NCI-H345 treated with DMSO at 0.1 percent for 48 hours (cell line): ENCODE measurements around the gene HOXD13.

Source experiments
- DNase-seq: peaks from one replicate; lab custom pipeline; 2025; ENCODE audit not compliant: unreplicated experiment; lab: John Stamatoyannopoulos, UW

Gene HOXD13

DNA sequence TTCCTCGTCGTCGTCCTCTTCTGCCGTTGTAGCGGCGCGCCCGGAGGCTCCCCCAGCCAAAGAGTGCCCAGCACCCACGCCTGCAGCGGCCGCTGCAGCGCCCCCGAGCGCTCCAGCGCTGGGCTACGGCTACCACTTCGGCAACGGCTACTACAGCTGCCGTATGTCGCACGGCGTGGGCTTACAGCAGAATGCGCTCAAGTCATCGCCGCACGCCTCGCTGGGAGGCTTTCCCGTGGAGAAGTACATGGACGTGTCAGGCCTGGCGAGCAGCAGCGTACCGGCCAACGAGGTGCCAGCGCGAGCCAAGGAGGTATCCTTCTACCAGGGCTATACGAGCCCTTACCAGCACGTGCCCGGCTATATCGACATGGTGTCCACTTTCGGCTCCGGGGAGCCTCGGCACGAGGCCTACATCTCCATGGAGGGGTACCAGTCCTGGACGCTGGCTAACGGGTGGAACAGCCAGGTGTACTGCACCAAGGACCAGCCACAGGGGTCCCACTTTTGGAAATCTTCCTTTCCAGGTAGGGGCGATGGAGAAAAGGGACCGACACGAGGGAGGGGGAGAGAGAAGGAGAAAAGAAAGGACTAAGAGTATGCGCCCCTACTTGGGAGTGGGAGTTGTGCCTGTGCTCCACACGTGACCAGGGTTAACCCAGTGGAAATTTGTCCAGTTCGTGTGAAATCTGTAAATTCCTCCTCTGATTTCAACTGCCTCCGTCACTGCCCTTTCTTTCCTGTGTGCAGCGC lies 800 bp downstream of the HOXD13 start:
- DNase-seq, result no peak

DNA sequence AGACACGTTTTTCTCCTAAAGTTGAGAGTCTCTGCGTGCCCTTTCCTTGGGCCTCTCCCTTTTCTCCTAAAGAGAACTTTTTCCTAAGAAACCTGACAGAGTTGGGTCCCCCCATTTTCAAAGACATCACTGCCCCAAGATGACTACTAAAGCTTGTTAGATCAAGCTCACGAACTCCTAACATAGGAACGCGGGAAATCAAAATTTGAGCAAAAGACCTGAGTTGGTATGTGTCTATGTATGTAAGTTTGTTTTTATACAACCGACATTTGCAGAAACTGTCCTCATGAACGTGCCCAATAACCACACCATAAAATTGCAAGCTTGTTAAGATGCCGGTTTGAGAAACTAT lies 1.4 kb downstream of the HOXD13 start:
- DNase-seq, result no peak

DNA sequence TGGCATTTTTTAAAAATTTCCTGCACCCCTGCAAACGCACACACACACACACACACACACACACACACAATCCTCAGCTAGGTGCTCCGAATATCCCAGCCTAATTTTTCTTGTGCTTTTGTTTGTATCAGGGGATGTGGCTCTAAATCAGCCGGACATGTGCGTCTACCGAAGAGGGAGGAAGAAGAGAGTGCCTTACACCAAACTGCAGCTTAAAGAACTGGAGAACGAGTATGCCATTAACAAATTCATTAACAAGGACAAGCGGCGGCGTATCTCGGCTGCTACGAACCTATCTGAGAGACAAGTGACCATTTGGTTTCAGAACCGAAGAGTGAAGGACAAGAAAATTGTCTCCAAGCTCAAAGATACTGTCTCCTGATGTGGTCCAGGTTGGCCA lies 1.8 kb downstream of the HOXD13 start:
- DNase-seq, result no peak

DNA sequence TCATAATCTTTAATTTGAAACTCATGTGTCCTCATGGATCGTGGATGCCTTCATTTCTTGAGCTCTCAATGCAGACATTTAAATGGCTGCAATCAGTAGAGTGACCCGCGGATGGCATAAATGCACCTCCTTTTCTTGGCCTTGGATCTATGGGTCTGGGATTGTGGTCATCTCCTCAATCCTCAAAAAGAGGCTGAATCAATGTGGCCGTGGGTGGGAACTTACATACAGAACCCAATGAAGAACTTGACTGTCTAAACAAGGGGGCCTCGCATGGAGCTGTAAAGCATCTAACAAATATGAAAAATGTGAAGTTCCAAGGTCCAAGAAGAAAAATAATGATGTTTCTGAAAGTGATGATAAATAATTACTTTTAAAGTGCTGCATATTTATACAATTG lies 2.9 kb downstream of the HOXD13 start:
- DNase-seq, result no peak

DNA sequence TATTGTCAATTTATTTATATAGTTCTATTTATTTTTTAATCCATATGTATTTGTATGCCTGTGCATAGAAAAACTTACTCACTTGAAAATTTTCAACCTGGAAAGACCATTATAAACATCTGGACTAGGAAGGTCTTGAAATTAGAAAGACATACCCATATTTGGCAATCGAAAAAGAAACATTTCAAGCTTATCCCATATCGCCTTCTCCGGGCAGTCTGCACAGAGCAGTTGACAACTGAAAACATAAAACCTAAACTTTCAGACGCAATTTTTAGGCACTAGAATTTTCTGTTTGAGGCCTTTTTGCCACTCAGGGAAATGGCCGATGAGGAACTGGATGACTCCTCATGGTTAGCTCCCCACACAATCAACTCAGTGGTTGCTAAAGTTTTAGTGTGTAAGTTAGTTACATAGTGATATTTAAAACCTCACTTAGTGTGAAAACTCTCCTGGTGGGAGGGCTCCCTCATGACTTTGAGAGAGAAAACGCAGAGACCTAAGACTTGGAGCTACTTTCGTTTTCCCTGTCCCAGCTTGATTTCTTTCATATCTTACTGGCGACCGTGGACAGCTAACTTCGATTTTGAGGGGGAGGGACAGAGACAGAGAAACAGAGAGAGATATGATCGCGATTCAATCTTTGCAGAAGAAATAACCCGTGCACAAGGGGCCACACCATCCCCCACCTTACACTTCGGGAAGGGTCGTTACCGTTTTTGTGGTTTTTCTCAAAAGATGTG lies 3.9 kb downstream of the HOXD13 start:
- no peak for DNase-seq

DNA sequence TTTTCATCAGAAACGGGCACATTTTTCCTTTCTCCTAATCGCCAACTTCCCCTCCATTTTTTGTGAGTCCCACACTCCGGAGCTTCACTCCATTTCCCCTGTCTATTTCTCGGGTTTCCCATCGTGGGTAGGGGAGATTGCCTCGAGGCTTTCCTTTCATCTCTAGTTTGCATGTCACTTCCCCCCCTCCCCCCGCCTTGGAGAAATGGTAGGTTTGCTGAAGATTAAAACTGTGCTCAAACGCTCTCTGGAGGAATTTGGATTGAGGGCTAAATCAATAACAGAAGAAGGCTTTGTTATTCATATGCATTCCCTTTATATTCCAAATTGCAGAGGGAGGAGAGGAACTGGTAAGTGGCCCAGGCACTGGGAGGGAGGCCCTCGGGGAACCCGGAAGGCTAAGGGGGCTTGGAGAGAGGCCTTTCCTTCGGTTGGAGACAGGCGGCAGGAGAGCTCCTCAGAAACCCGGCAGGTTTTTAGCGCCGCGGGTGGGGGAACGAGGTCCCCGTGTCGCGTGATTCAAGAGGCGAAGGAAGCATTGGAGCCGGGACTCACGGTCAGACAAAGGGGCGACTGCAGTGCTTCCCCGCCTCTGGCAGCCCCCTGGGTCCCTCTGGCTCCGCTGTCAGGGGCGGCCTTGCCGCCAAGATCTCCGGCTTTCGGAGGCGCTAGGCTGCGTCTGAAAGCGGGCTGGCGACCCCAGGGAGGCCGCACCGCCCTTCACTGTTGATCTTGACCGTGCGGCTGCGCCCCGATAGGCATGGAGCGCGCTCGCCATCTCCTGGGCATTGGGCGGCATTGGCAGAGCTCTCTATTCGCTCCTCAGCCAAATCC lies 4.7 kb downstream of the HOXD13 start:
- peak; percentile 72 for DNase-seq

DNA sequence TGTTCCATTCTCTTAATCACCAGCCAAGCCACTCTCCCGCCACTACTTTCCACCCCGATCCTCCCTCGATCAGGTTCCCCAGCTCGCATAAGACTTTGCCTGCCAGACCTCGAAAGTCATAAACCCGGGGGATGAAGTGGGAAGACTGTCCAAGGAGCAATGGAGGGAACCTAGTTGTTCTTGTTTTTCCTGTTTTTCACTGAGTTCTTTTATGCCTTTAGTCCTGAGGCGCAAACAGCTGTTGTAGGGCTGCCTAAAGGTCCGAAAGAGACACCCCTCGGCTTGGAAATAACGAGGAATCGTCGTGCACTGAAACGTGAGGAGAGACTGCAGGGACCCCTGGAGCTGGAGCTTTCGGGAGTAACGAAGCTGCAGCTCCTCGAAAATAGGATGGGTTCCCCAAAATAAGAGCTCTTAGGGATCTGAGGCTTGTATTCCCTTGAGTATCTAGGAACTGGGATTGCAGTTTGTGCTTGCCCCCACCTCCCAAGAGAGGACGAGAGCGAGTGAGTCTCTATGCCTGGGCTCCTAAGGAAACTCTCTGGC lies 5.4 kb downstream of the HOXD13 start:
- DNase-seq, result no peak

DNA sequence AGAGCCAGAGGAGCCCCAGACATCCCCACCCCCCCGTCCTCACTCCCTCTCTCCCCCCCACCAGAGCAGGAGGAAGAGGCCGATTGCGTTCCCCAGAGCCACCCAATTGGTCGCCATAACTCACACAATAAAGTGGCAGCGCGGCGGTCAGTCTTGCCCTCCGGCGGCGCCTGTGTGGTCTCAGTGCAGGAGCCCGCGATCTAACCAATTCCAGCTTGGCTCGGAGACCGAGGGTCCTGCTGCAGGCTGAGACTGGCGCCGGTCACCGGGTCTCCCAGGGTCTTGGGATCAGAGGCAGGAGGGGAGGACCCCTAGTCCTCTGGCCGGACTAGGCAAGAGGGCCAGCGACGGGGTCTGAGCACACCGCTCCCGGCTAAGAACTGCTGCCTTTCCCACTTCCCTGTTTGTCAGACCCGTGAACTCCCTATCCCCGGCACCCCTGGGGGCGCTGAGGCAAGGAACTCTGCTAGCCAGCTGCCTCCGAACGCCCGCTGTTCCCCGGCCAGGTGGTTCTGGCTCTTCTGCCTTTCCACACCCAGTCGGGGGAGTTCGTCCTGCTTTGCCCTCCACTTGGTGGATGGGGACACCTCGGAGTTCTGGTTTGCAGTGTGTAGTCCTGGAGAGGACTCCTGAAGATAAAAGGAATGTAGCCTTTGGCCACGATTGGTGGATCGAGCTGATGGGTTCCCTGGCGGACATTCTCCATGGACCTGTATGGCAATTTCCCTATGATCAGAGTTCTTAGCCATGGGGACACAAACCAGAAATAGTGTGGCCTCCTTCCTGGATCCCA lies 6.0 kb downstream of the HOXD13 start:
- DNase-seq, result no peak

DNA sequence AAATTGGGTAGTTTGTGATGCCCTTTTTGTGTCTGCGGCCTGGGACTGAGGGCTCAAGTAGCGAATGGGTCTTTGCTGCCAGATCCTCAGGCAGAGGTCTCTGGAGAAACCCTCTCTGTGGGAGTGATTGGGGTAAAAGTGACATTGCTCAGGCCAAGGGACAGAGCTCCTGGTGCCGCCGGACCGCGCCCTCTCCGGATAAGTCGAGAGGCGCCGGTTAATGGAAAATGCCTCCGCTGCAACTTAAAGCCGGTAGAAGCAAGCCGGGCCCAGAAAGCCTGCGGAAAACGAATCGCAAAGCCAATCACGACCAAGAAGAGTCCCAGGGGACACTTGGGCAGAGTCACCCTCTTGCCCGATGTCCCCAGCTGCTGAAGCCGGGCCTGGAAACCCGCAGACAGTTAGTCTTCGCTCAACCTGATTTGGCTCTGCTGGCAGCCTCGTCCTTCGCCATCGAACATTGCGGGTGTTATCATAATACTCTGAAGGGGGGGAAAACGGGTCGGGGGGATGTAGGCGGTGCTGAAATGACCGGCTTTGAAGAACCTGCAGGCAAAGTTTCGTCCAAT lies 6.7 kb downstream of the HOXD13 start:
- no peak for DNase-seq

DNA sequence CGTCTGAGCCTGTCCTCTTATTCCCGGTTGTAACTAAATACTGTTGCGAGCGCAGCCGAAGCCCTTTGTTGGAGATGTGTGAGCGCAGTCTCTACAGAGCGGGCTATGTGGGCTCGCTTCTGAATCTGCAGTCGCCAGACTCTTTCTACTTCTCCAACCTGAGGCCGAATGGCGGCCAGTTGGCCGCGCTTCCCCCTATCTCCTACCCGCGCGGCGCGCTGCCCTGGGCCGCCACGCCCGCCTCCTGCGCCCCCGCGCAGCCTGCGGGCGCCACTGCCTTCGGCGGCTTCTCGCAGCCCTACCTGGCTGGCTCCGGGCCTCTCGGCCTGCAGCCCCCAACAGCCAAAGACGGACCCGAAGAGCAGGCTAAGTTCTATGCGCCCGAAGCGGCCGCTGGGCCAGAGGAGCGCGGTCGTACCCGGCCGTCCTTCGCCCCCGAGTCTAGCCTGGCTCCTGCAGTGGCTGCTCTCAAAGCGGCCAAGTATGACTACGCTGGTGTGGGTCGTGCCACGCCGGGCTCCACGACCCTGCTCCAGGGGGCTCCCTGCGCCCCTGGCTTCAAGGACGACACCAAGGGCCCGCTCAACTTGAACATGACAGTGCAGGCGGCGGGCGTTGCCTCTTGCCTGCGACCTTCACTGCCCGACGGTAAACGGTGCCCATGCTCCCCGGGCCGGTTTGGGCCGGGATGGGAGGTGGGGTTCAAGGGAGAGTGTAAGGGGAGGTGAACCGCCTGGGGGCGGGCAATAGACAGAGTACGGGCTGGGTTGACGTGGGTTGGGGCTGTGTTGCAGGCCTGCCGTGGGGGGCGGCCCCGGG lies 7.4 kb downstream of the HOXD13 start, which contains the start of gene HOXD12:
Gene HOXD12 (plus strand): TSS at position 68 of the 819 bp plus-strand sequence. CDS start 7 bp downstream, at position 75.
- no peak for DNase-seq

DNA sequence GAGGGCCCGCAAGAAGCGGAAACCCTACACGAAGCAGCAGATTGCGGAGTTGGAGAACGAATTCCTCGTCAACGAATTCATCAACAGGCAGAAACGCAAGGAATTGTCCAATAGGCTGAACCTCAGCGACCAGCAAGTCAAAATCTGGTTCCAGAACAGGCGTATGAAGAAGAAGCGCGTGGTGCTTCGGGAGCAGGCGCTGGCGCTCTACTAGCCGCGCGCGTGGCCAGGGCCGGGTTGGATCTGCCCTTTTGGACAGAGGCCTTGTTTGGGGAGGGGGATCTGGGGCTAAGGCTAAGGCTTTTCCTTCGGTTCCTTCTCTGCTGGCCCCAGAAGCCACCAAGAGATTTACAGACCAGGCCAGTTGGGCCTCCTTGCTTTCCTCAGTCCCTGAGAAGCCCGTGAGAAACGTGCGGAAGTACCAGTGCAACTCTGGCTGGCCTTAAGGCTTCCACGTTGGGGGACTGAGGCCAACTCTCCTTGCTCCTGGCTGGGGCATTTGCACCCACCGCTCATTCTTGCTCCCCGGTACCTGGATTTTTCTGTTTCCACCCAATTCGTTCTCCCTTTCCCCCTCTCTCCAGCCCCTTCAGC lies 8.1 kb downstream of the HOXD13 start:
- DNase-seq, result no peak

DNA sequence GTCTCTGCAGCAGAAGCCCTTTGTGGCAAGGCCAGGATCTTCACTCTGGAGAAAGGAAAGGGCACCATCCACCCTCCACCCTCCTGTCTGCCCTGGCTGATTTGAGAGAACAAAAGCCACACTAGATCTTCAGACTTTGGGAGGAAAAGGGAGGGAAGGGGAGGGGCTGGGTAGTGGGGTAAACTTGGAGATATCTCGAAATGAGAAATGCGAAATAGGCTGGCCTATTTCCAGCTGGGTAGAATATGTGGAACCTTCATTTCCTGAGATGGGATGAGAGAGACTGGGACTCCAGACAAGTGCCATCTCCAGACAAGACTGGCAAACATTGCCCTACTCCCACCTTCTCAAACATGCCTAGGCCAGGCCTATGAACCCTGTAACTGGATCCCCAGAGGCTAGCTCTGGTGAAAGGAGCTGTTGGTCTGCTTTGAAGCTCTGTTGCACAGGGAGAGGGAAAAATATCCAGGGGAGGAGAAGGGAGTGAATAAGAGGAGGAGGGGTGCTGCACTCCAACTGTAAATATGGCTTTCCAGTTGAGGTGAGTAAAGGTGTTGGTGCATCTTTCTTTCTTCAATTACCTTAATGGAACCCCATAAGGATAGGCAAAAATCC lies 8.8 kb downstream of the HOXD13 start:
- no peak for DNase-seq

DNA sequence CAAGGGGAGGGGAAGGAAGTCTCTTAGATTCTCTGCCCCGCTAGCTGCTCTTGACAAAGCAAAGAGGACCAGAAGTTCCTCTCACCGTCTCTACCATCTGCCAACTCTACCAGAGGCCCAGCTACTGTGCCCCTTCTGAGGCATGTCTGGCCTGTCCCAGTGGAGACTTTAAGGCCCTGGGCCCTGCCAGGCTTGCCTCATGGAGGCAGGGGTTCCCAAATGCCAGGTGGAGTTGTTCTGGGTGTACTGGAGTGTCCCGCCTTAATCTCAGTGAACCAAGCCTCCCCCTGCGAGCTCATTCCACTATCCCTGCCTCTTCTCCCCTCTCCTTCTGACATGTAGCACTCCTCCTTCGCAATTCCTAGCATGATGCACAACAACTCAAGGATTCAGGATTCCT lies 9.3 kb downstream of the HOXD13 start:
- no peak for DNase-seq

DNA sequence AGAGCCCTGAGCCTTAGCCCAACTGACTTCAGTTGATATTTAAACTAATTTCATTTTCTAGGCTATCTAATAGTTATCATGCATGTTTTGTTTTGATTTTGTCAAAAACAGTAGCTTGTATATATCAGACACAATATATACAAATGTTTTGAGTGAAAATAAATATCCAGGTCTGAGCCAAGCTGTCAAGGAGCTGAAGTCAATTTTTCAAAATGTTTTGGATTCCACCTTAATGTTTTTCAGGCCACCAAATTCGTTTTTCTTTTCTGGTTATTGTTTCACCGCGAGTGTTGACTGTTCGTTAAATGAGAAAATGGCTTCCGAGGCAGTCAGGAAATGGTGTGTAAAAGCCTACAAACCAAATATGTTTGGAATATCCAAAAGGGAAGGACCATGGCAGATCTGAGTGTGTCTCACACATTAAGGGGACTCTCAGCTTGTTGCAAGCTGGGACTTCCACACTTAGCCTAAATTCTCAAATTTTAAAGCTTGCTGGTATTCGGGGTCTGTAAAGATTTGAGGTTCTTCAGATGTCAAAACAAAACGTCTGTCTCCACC lies 9.9 kb downstream of the HOXD13 start:
- no peak for DNase-seq

DNA sequence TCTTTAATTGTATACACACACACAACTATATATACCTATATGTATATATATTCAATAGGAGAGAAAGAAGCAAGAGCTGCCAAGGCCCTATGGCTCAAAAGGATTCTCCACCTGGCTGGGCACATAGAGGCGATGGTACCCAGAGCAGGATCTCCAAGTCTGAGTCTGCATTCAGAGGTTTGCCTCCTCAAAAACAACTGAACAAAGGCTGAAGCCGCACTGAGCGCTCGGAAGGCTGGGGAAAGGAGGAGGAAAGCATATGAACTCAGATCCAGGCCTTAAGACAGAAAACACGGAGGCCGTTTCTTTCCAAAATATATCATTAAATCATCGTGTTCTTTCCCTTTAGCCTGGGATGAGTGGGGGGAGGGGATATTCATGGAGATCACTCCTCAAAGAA lies 10.7 kb downstream of the HOXD13 start:
- no peak for DNase-seq

DNA sequence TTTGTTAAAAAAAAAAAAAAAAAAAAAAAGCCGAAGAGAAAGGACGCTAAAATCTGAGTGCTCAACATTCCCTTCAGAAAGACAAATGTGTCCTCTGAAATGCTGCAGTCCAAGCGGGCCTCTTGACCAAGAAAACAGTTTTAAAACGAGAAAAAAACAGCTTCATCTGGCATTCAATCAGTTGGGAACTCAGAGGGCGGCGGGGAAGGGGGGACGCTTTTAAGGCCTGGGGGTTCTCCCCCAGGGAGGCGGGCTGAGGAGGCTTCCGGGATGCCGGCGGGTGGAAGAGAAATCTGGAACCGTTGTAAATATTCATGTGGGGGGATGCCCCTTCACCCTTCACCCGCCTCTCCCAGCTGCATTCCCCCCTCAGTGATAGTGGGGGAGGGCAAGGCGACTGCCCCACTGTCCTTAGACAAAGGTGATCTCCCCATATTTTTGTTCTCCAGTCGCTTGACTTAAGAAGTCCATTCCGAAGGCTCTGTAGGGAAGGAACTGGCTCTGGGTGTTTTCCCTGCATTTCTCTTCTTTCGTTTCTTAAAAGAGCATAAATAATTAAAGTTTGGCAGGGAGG lies 11.3 kb downstream of the HOXD13 start:
- DNase-seq, result no peak

DNA sequence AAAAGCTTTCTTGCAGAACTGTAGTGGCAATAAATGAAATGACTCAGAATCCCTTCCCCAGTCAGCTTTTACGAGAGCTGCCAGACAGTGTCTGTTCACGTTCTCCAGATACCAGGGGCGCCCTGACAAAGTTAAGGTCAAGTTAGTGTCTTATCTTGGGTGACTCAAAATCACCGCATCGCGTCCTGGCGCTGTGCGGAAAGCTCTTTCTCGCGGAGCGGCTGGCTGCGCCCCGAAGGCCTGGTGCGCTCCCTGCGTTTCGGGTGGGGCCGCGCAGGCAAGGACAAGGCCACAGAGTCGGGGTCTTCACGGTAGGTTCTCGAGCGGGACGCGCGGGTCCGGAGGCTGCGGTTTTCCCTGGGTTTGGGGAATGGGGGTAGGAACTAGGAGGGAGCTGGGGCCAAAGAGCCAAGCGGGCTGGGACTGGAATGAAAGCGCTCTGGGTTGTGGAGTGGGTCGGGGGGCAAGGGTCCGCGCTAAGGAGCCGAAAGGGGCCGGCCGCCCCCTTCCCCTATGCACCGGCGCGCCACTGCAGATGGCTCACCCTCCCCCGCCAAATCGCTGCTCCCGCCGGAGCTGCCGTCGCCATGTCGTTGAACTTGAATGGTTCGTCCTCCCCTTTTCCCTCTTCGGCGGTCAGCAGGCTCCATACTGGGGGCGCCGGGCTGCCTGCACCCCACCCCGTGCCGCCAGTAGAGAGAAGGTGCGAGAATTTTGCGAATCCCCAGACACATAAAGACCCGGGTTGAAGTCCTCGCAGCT lies 12.0 kb downstream of the HOXD13 start:
- no peak for DNase-seq
